Neural crest cell (in vitro differentiated cells): ENCODE data around the gene BAIAP3. TPM values are rescaled to one million over a fixed set of nuclear protein-coding genes. Genes with fewer than 3 reads are reported as not detected.

Experiments
- DNase-seq: peaks from one replicate; pipeline ENCODE4 v3.0.0; 2021; ENCODE audit warnings: low read depth, mixed read lengths, low spot score
- H3K27ac Mint-ChIP-seq: one replicate; pipeline ENCODE4 v1.8.0; 2021; ENCODE audit warnings: mild to moderate bottlenecking, mixed read lengths; ENCODE audit not compliant: unreplicated experiment
- H3K27me3 Mint-ChIP-seq: 2 replicates; pipeline ENCODE4 v1.8.0; 2021; ENCODE audit warnings: low read depth, mild to moderate bottlenecking, mixed read lengths
- H3K36me3 Mint-ChIP-seq: 2 replicates; pipeline ENCODE4 v1.8.0; 2021; ENCODE audit warnings: low read depth, mild to moderate bottlenecking, mixed read lengths
- H3K4me1 Mint-ChIP-seq: 2 replicates; pipeline ENCODE4 v1.8.0; 2021; ENCODE audit warnings: mixed read lengths
- H3K4me3 Mint-ChIP-seq: one replicate; pipeline ENCODE4 v1.8.0; 2021; ENCODE audit warnings: mild to moderate bottlenecking, mixed read lengths
- H3K9me3 Mint-ChIP-seq: 2 replicates; pipeline ENCODE4 v1.8.0; 2021; ENCODE audit warnings: mixed read lengths
- total RNA-seq: library from RNA; stranded (reverse); gene quantifications from 2 replicates; pipeline ENCODE4 v1.2.1, GENCODE V29; 2021
- TF ChIP-seq, protein P1 (sequence below): fragments of 200-600 bp; sonication (generic); conservative IDR thresholded peaks from 2 replicates; pipeline ENCODE4 v1.5.0; 2021; ENCODE audit warnings: antibody characterized with exemption, mild to moderate bottlenecking

Gene BAIAP3
- total RNA-seq, 1 donor from 2014 or later, result 3.4 TPM

DNA sequence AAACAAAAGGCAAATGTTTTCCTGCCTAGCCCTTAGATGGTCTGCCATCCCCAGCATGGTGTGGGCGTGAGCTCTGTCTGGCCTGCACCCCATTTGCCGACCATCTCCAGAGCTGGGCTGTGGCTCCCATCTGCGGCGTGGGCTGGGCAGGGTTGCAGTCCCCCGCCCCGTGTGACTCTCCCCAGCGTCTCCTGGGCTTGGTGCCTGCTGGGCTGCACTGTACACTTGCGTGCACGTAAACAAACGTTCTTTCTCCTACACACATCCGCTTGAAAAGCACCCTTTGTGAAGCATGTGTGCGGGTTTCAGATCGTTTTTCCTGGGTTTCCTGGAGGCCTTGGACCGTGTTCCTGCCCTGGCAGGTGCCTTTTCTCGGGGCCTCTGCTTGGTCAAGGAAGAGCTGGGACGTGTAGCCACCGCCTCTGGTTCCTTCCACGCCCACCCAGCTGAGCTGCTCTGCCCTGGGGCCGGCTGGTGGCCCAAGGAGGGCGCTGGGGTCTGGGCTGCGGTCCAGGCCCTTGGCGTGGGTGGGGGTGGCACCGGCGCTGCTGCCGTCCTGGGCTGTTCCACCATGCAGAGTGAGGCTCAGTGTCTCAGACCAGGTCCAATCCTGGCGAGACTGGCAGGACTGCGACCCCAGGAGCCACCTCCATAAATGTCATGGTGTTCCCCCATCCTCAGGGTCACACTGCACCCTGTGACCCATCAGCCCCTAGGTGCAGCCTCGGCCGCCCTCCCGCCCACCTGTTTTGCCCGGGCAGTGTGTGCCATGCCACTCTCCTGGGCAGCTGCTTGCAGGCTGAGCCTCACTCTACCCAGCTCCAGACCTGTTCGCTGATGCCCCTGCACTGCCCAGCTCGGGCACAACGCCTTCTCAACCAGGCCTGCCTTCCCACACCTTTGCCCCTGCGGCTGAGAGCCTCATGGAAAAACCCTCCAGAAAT lies 9.9 kb upstream of the BAIAP3 start:
- Mint-ChIP-seq H3K4me3 (peak overlapping the region; percentile 19), H3K9me3 (no peaks in the 10 kb centered on the region), H3K27ac (no peak overlapping the region), H3K4me1 (peaks cover 5% of the 10 kb centered on the region), H3K36me3 (peaks cover 13% of the 10 kb centered on the region), H3K27me3 (peaks cover 4% of the 10 kb centered on the region)
- TF ChIP-seq, protein P1, sequence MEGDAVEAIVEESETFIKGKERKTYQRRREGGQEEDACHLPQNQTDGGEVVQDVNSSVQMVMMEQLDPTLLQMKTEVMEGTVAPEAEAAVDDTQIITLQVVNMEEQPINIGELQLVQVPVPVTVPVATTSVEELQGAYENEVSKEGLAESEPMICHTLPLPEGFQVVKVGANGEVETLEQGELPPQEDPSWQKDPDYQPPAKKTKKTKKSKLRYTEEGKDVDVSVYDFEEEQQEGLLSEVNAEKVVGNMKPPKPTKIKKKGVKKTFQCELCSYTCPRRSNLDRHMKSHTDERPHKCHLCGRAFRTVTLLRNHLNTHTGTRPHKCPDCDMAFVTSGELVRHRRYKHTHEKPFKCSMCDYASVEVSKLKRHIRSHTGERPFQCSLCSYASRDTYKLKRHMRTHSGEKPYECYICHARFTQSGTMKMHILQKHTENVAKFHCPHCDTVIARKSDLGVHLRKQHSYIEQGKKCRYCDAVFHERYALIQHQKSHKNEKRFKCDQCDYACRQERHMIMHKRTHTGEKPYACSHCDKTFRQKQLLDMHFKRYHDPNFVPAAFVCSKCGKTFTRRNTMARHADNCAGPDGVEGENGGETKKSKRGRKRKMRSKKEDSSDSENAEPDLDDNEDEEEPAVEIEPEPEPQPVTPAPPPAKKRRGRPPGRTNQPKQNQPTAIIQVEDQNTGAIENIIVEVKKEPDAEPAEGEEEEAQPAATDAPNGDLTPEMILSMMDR, result no peak
- no peak for DNase-seq

GRCh38 chr16:1324286-1324826 lies 9.1 kb upstream of the BAIAP3 start:
- Mint-ChIP-seq H3K9me3 (no peaks in the 10 kb centered on the region), H3K4me3 (peak overlapping the region; percentile 19), H3K4me1 (peaks cover 5% of the 10 kb centered on the region), H3K27ac (no peak overlapping the region), H3K27me3 (peaks cover 8% of the 10 kb centered on the region), H3K36me3 (peaks cover 12% of the 10 kb centered on the region)
- no peak for DNase-seq
- TF ChIP-seq, protein P1, result no peak

DNA sequence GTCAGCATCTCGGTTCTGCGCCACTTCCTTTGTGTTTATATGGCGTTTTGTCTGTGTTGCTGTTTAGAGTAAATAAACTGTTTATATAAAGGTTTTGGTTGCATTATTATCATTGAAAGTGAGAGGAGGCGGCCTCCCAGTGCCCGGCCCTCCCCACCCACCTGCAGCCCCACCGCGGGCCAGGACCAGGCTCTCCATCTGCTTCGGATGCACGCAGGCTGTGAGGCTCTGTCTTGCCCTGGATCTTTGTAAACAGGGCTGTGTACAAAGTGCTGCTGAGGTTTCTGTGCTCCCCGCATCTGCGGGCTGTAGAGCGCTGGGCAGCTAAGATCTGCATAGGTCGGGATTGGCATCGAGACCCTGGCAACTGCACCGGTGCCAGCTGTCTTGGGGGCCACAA lies 8.2 kb upstream of the BAIAP3 start:
- TF ChIP-seq, protein P1, result no peak

GRCh38 chr16:1325673-1326371 lies 7.6 kb upstream of the BAIAP3 start:
- Mint-ChIP-seq H3K9me3 (no peaks in the 10 kb centered on the region), H3K4me1 (peaks cover 5% of the 10 kb centered on the region), H3K4me3 (peak overlapping the region; percentile 44), H3K27me3 (peaks cover 14% of the 10 kb centered on the region), H3K36me3 (peaks cover 10% of the 10 kb centered on the region), H3K27ac (no peak overlapping the region)
- no peak for DNase-seq
- TF ChIP-seq, protein P1, result no peak

More for the DNA sequence above, 8.2 kb upstream of the BAIAP3 start:
- H3K27me3 Mint-ChIP-seq, result peaks cover 11% of the 10 kb centered on the region
- peak overlapping the region; percentile 44 for H3K4me3 Mint-ChIP-seq
- no peak for DNase-seq
- H3K4me1 Mint-ChIP-seq, result peaks cover 5% of the 10 kb centered on the region
- no peaks in the 10 kb centered on the region for H3K9me3 Mint-ChIP-seq
- peaks cover 10% of the 10 kb centered on the region for H3K36me3 Mint-ChIP-seq
- no peak overlapping the region for H3K27ac Mint-ChIP-seq

- Mint-ChIP-seq H3K4me1 (peaks cover 7% of the 10 kb centered on the region), H3K4me3 (peak overlapping the region; percentile 58), H3K27ac (no peak overlapping the region), H3K36me3 (peaks cover 10% of the 10 kb centered on the region), H3K27me3 (peaks cover 19% of the 10 kb centered on the region), H3K9me3 (no peaks in the 10 kb centered on the region)
- TF ChIP-seq, protein P1, result no peak
- DNase-seq, result no peak
These were observed 7.1 kb upstream of the BAIAP3 start for GRCh38 chr16:1326391-1326790.
